K562 (cell line): Measurements from ENCODE around the gene BTBD17. TPM values are rescaled to one million over a fixed set of nuclear protein-coding genes. Genes with fewer than 3 reads are reported as not detected.

ENCODE experiments used
- ATF1 ChIP-seq, 2 experiments: fragments of 450-650 bp in 1 of 2; IDR thresholded peaks; 2 replicates each; pipeline ENCODE4 v1.6.1; 2016; ENCODE audit warnings: missing compliant biosample characterization in 1 of 2, missing genetic modification characterization in 1 of 2
- BHLHE40 ChIP-seq: IDR thresholded peaks from 2 replicates; pipeline ENCODE4 v1.6.1; 2011; ENCODE audit warnings: low read length, improper control_type of control experiment
- CHCHD3 ChIP-seq: fragments of 250-450 bp; sonication (Bioruptor Pico); IDR thresholded peaks from 2 replicates; pipeline ENCODE4 v2.1.2; 2022; ENCODE audit warnings: mild to moderate bottlenecking
- EZH2 ChIP-seq: IDR thresholded peaks from 2 replicates; pipeline ENCODE4 v1.6.1; 2012; ENCODE audit warnings: low read depth, mild to moderate bottlenecking, inconsistent platforms, low read length, borderline replicate concordance
- IFI16 ChIP-seq: fragments of 250-450 bp; sonication (Bioruptor Pico); IDR thresholded peaks from 2 replicates; pipeline ENCODE4 v2.1.2; 2022; ENCODE audit warnings: mild to moderate bottlenecking, inconsistent platforms
- KDM1A ChIP-seq, 2 experiments: fragments of 450-650 bp; IDR thresholded peaks; 2 replicates each; pipeline ENCODE4 v1.6.1; 2016; ENCODE audit warnings: mild to moderate bottlenecking in 2 of 2
- MIER1 ChIP-seq: fragments of 450-650 bp; IDR thresholded peaks from 2 replicates; pipeline ENCODE4 v1.6.1; 2016; ENCODE audit warnings: antibody characterized with exemption, mild to moderate bottlenecking, low read depth
- NONO ChIP-seq, 2 experiments: fragments of 200-400 bp in 1 of 2; fragments of 450-650 bp in 1 of 2; formaldehyde crosslinking in 1 of 2; IDR thresholded peaks; 2 replicates each; pipeline ENCODE4 v1.6.1; 2017; ENCODE audit warnings: low read depth in 2 of 2, mild to moderate bottlenecking in 2 of 2, moderate library complexity in 2 of 2, low read length in 1 of 2
- NR3C1 ChIP-seq: sonication (generic); formaldehyde crosslinking; IDR thresholded peaks from 2 replicates; pipeline ENCODE4 v1.8.1; 2022; ENCODE audit warnings: missing genetic modification reagents
- NR4A1 ChIP-seq, 2 experiments: fragments of 250-450 bp in 1 of 2; fragments of 450-650 bp in 1 of 2; sonication (Bioruptor Pico) in 1 of 2; IDR thresholded peaks; 2 replicates each; pipeline versions ENCODE4 v1.4.0 to v1.6.1; 2016 to 2020; ENCODE audit warnings: mild to moderate bottlenecking in 2 of 2, missing compliant biosample characterization in 1 of 2, missing genetic modification characterization in 1 of 2, moderate library complexity in 1 of 2
- POLR2G ChIP-seq: fragments of 200-400 bp; formaldehyde crosslinking; IDR thresholded peaks from 2 replicates; pipeline ENCODE4 v1.6.1; 2017; ENCODE audit warnings: low read depth, mild to moderate bottlenecking, antibody characterized with exemption, low read length, moderate library complexity
- RBM15 ChIP-seq: fragments of 200-400 bp; formaldehyde crosslinking; IDR thresholded peaks from 2 replicates; pipeline ENCODE4 v1.6.1; 2018; ENCODE audit warnings: mild to moderate bottlenecking, low read length, moderate library complexity; ENCODE audit not compliant: insufficient read depth
- RBM22 ChIP-seq: fragments of 200-400 bp; formaldehyde crosslinking; IDR thresholded peaks from 2 replicates; pipeline ENCODE4 v1.6.1; 2018; ENCODE audit warnings: low read length, low read depth; ENCODE audit not compliant: poor library complexity, severe bottlenecking
- STAG1 ChIP-seq: sonication (generic); formaldehyde crosslinking; IDR thresholded peaks from 2 replicates; pipeline ENCODE4 v1.5.0; 2020; ENCODE audit warnings: missing genetic modification reagents, borderline replicate concordance
- TAF1 ChIP-seq: IDR thresholded peaks from 2 replicates; pipeline ENCODE4 v1.6.1; 2011; ENCODE audit warnings: mild to moderate bottlenecking, low read length, moderate library complexity; ENCODE audit not compliant: insufficient read depth, control insufficient read depth, severe bottlenecking; ENCODE audit errors: extremely low read depth
- TRIM25 ChIP-seq: fragments of 450-650 bp; IDR thresholded peaks from 2 replicates; pipeline ENCODE4 v1.7.0; 2016; ENCODE audit warnings: borderline replicate concordance
- YY1 ChIP-seq, 3 experiments: IDR thresholded peaks; 2 replicates each; pipeline ENCODE4 v1.6.1; 2011; ENCODE audit warnings: low read length in 2 of 3, mild to moderate bottlenecking in 2 of 3, moderate library complexity in 2 of 3, borderline replicate concordance in 1 of 3, control low read depth in 1 of 3, low read depth in 1 of 3; ENCODE audit not compliant: insufficient read depth in 3 of 3, insufficient replicate concordance in 2 of 3, control insufficient read depth in 1 of 3, insufficient read length in 1 of 3; ENCODE audit errors: extremely low read depth in 1 of 3
- ZNF639 ChIP-seq, 2 experiments: fragments of 200-800 bp in 1 of 2; sonication (Bioruptor generic) in 1 of 2; sonication (generic) in 1 of 2; formaldehyde crosslinking in 1 of 2; IDR thresholded peaks in 1 of 2; conservative IDR thresholded peaks in 1 of 2; 2 replicates each; pipeline versions ENCODE4 v1.5.0 to v1.6.1; 2016 to 2020; ENCODE audit warnings: missing compliant biosample characterization in 1 of 2, missing genetic modification characterization in 1 of 2, missing genetic modification reagents in 1 of 2
- polyA plus RNA-seq, 8 experiments: library from polyadenylated mRNA; depleted of rRNA in 4 of 8; stranded (reverse) in 5 of 8; unstranded in 3 of 8; fragments of >200 nt; fragmentation: Nextera tagmentation in 2 of 8; fragmentation: Illumina TruSeq in 1 of 8; extraction: Ambion mirVana in 2 of 8; extraction: Trizol in 1 of 8; gene quantifications; 2 replicates each; pipeline versions ENCODE4 v1.2.1 to v1.2.3, GENCODE V29; 2011 to 2014; ENCODE audit warnings: inconsistent platforms in 1 of 8, missing spikeins in 1 of 8
- total RNA-seq, 7 experiments: library from RNA; depleted of rRNA in 6 of 7; stranded (reverse); fragments of >200 nt in 6 of 7; fragmentation: Illumina TruSeq in 2 of 7; extraction: Trizol in 2 of 7; gene quantifications; 2 replicates each; pipeline versions ENCODE4 v1.2.1 to v1.2.3, GENCODE V29; 2011 to 2021; ENCODE audit warnings: low replicate concordance in 1 of 7

The BTBD17 gene
- total and polyA plus RNA-seq, 9 of the 15 experiments (the other 6 are each of a cell fraction or from before 2014, with no cell fraction given) = not detected

- TF ChIP-seq RBM22 (no peak), KDM1A (IDR thresholded peaks at IDR 0.05) (no peak; a peak in 1 of 4 replicates), EZH2 (no peak), BHLHE40 (peak; percentile 75), CHCHD3 (CRISPR knock-in tag) (no peak), NR4A1 (CRISPR knock-in tag; IDR thresholded peaks at IDR 0.05) (no peak), NR4A1 (tag; IDR thresholded peaks at IDR 0.05) (no peak), TRIM25 (no peak), POLR2G (no peak), RBM15 (no peak), IFI16 (CRISPR knock-in tag) (no peak), YY1 (IDR thresholded peaks at IDR 0.05; ENCODE audit: borderline replicate concordance in 1 of 3, control insufficient read depth in 1 of 3, extremely low read depth in 1 of 3, insufficient read depth in 3 of 3, insufficient read length in 1 of 3, insufficient replicate concordance in 2 of 3, low read depth in 1 of 3, low read length in 2 of 3) (no peak), MIER1 (peak; percentile 77; the same call in 1 of the 2 replicates), ZNF639 (CRISPR knock-in tag; conservative IDR thresholded peaks at IDR 0.05 in 1 of 2, IDR thresholded peaks at IDR 0.05 in 1 of 2) (peak in 1 of 2 experiments; percentile 57; a peak in 1 of 4 replicates), NONO (IDR thresholded peaks at IDR 0.05; ENCODE audit: low read depth in 2 of 2, low read length in 1 of 2) (no peak), STAG1 (CRISPR knock-in tag) (no peak), NR3C1 (CRISPR knock-in tag) (no peak), TAF1 (no peak), ATF1 (CRISPR knock-in tag; IDR thresholded peaks at IDR 0.05) (no peak), ATF1 (tag; IDR thresholded peaks at IDR 0.05) (no peak; the same call in 1 of the 2 replicates)
These were observed 28.8 kb downstream of the BTBD17 start (continued) for GRCh38 chr17:74332763-74333283.
